Activated gamma-delta T cell treated with Interleukin-2 at 50 U/mL for 16 hours (primary cell): ENCODE data around the gene LRP1-AS.

Experiments used
- DNase-seq: peaks from one replicate; pipeline ENCODE4 v3.0.0-alpha.2; 2020

LRP1-AS gene

DNA sequence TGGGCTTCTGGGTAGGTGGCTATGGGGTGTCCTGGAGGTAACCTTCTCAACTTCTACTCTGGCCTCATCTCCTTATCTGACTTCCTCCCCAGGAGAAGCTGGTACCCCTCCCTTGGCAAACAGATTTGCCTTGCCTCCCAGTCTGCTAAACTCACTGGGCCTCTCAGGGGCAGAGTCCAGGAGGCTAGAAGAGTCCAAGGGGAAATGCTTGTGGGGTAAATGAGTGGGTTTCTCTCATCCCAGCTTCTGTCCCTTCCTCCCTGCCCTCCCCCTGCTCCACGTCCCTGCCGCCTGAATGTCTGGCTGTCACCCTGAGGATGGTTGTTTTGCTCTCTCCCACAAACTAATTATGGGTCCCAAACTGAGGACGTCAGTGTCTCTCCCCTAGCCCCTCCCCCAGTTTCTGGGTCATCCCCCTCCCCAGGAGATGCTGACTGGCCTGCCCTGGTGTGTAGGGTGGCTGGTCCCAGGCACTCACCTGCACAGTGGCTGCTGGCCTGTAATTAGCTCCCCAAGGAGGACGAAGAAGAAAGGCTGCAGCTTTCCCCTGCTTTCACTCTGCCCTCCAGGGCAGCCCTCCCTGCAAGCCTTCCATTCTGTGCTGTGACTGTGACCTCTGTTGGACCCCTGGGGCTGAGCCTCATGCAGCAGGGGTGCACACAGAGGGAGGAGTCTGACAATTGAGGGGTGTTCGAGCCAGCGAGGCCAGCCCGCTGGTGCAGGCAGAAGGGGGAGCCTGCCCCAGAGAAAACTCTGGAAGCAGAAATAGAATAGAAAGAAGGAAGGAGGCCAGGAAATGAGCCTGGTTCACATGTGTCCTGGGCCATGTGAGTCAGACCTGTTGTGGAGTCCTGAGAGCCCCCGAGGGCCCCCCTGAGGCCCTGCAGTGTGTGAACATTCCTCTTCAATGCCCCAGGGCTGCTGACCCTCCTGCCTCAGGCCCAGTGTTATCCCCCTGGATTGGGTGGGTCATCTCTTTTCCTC lies at the start of gene LRP1-AS:
TSS of gene LRP1-AS (minus strand) at position 659 of the 984 bp plus-strand sequence.
- no peak for DNase-seq

- DNase-seq, result no peak
Measured at GRCh38 chr12:57196956-57197355, 49.5 kb upstream of the LRP1-AS start.

GRCh38 chr12:57196439-57196838 lies 49.0 kb upstream of the LRP1-AS start:
- no peak for DNase-seq

DNA sequence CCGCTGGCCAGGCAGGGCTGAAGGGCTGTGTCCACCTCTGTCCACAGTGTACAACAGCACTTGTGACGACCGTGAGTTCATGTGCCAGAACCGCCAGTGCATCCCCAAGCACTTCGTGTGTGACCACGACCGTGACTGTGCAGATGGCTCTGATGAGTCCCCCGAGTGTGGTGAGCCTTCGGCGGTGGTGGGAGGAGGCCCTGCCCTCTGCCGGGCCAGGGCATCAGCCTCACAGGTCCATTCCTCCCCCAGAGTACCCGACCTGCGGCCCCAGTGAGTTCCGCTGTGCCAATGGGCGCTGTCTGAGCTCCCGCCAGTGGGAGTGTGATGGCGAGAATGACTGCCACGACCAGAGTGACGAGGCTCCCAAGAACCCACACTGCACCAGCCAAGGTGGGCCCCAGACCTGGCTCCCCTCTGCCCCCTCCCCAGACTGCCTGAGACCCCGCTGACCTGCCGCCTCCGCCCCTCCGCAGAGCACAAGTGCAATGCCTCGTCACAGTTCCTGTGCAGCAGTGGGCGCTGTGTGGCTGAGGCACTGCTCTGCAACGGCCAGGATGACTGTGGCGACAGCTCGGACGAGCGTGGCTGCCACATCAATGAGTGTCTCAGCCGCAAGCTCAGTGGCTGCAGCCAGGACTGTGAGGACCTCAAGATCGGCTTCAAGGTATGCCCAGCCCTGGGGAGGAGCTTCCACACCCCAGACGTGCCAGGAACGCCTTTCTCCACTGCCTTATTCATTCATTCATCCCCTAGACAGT lies 48.4 kb upstream of the LRP1-AS start:
- DNase-seq, result no peak

DNA sequence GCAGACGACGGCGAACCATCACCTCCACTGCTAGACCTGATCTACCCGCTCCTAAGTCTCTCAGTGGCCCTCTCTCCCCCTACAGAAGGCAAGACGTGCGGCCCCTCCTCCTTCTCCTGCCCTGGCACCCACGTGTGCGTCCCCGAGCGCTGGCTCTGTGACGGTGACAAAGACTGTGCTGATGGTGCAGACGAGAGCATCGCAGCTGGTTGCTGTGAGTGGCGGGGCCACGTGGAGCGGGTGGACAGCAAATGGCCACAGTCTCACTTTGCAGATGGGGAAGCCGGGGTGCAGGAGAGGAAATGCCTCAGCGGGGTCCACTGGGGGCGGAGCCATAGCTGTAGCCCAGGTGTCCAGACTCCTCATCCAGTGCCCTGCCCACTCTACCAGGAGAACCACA lies 47.8 kb upstream of the LRP1-AS start:
- no peak for DNase-seq

GRCh38 chr12:57194253-57194652 lies 46.8 kb upstream of the LRP1-AS start:
- no peak for DNase-seq

DNA sequence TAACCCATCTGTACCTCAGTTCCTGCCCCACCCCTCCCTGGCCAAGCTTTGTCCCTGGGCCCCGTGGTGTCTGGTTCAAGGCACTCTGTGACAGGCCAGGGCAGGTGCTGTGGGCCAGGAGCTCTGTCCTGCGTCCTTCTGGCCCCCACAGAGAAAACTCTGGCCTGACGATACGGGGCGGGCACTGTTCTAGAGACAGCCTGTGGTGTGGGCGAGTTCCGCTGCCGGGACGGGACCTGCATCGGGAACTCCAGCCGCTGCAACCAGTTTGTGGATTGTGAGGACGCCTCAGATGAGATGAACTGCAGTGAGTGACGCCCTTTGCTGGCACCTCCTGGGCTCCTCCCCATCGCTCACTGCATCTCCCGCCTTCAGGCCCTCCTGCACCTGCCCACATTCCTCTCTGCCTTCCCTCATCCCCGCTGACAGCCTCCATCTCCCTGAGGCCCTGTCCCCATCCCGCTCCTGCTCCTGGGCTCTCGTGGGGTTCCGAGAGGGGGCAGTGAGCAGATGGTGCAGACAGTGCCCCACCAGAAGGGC lies 46.4 kb upstream of the LRP1-AS start:
- no peak for DNase-seq

- DNase-seq, result no peak
Measured at GRCh38 chr12:57192920-57193319, 45.5 kb upstream of the LRP1-AS start.

DNA sequence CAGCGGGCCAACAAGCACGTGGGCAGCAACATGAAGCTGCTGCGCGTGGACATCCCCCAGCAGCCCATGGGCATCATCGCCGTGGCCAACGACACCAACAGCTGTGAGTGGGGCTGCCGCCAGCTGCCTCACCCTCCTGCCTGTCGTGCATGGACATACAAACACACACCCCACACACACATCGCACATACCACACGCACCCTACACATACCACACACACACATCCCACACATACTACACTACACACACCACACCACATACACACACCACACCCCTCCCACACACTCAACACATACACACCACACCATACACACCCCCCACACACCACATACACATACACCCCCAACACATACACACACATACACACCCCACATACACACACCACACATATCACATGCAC lies 44.0 kb upstream of the LRP1-AS start:
- DNase-seq, result no peak

GRCh38 chr12:57190821-57191220 lies 43.4 kb upstream of the LRP1-AS start:
- no peak for DNase-seq

GRCh38 chr12:57190037-57190436 lies 42.6 kb upstream of the LRP1-AS start:
- DNase-seq, result no peak

DNA sequence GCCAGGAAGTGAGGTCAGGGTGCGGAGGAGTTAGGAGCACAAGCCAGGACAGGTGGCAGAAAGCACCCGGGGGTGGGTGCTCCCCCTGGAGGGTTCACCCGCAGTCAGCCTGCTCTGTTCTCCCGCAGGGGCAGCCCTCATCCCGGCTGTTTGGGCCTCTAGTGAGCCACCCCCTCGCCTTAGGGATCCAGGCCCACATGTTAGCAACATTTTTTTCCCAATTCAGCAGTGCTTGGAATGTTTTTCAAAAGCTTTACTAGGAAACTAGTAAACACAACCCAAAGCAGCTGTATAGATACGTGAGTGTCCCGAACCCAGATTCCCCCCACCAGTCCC lies 40.6 kb upstream of the LRP1-AS start:
- DNase-seq, result no peak

DNA sequence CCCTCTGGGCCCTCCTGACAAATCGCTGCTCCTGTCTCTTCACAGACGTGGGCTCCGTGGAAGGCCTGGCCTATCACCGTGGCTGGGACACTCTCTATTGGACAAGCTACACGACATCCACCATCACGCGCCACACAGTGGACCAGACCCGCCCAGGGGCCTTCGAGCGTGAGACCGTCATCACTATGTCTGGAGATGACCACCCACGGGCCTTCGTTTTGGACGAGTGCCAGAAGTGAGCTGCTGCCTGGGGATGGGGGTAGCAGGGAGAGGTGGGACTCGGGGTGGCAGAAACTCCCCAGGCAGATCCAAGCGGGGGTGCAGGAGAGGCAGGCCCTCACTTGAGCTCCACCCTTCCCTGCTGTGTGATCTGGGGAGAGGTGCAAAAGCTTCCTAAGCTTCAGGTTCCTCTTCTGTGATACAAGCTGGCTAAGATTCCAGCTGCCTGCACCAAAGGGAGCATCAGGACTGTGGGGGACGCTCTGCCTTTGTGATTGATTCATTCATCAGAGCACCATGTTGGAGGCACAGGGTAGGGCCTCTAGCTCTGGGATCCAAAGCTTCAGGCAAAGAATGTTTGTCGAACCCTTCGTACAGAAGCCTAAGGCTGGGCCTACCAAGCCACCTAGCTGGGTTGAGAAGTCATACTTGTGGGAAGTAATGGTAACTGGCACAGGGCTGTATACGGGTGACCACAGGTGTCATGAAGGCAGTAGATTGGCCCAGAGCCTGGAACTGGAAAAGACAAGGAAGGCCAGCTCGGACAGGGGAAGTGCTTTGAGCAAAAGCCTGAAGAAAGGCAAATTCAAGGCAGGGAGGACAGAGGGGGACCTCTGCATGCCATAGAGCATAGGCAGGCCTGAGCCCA lies 40.0 kb upstream of the LRP1-AS start:
- DNase-seq, result no peak

DNA sequence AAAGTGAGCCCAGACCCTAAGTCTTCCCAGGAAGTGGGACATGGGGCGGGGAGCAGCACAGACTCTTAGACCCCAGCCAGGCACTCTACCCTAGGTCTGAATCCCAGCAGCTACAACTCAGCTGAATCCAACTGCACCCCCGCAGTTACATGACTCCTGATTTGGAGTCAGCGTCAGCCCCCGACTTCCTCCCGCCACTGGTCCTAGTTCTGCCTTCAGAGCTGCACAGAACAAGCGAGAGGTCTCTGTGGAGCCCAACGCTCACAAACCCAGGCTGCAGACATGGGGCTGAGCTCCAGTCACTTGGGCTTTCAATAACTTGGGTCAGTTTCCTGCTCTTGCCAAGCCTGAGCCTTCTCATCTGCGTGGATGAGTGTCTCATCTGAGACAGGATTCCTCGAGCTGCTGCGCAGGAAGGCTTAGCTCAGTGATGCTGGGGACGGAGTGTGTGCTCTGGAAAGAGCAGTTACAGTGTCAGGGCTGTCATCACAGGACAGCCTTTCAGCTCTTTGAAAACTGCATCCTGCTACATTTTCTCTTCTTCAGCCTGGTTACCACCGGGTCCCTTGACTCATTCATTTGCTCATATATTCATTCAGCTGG lies 38.6 kb upstream of the LRP1-AS start:
- DNase-seq, result no peak

- DNase-seq, result no peak
Measured at GRCh38 chr12:57185403-57185802, 38.0 kb upstream of the LRP1-AS start.

- no peak for DNase-seq
Measured at GRCh38 chr12:57183939-57184725, 36.7 kb upstream of the LRP1-AS start.

- DNase-seq, result peak; percentile 79
Measured at GRCh38 chr12:57182918-57183575, 35.6 kb upstream of the LRP1-AS start.

DNA sequence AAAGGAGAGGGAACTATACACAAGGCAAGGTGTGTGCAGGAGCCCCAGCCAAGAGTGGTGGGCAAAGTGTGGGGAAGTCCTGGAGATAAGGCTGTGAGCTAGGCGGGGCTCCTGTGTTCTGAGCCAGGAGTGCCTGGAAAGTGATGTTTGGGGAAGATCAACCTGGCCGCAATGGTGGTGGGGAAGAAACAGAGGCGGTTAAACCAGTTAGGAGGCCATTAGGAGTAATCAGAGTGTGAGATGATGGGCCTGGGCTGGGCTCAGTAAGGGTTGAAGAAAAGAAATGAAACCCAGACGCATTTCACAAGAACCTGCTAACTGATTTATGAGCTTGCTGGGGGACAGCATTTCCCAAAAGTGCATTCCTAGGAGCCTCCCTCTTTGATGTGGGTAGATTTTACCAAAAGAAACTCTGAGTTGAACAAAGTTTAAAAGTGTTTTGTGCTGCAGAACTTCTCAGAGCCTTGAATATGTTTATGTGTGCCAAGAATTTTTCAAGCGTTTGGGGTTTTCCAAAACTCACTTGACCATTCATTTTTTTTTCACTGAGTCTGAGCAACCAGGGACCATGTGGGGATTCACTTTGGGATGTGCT lies 34.2 kb upstream of the LRP1-AS start:
- no peak for DNase-seq

GRCh38 chr12:57181072-57181471 lies 33.7 kb upstream of the LRP1-AS start:
- no peak for DNase-seq

- no peak for DNase-seq
Measured at GRCh38 chr12:57180321-57180989, 33.0 kb upstream of the LRP1-AS start.
